MM.1S (cell line): ENCODE results near the gene FAAP100.

ENCODE experiments used
- DNase-seq: peaks from one replicate; pipeline ENCODE4 v3.0.0-alpha.2; 2015
- H2AFZ ChIP-seq: fragments of 300-600 bp; sonication (generic); 2 replicates; pipeline ENCODE4 v1.6.0; 2016; ENCODE audit warnings: antibody characterized with exemption, low read length
- H3F3A ChIP-seq: fragments of 300-600 bp; sonication (generic); 2 replicates; pipeline ENCODE4 v1.6.1; 2016; ENCODE audit warnings: mild to moderate bottlenecking, antibody characterized with exemption, low read length, moderate library complexity, mixed read lengths; ENCODE audit not compliant: insufficient read depth
- H3K27ac ChIP-seq: fragments of 300-600 bp; sonication (generic); 2 replicates; pipeline ENCODE4 v1.5.1; 2016; ENCODE audit warnings: mild to moderate bottlenecking, low read length
- H3K27me3 ChIP-seq: fragments of 300-600 bp; sonication (generic); replicated peaks from 2 replicates; pipeline ENCODE4 v1.6.0; 2016; ENCODE audit warnings: low read length; ENCODE audit not compliant: insufficient read depth
- H3K36me3 ChIP-seq: fragments of 300-600 bp; sonication (generic); replicated peaks from 2 replicates; pipeline ENCODE4 v1.6.1; 2016; ENCODE audit warnings: mild to moderate bottlenecking, low read length, mixed read lengths; ENCODE audit not compliant: insufficient read depth
- H3K4me1 ChIP-seq: fragments of 300-600 bp; sonication (generic); 2 replicates; pipeline ENCODE4 v1.6.1; 2016; ENCODE audit warnings: low read length, mixed read lengths
- H3K4me2 ChIP-seq: fragments of 300-600 bp; sonication (generic); 2 replicates; pipeline ENCODE4 v1.6.0; 2016; ENCODE audit warnings: low read depth, low read length
- H3K4me3 ChIP-seq: fragments of 300-600 bp; sonication (generic); 2 replicates; pipeline ENCODE4 v1.5.1; 2016; ENCODE audit warnings: low read length, mixed read lengths
- H3K79me2 ChIP-seq: fragments of 300-600 bp; sonication (generic); 2 replicates; pipeline ENCODE4 v1.6.1; 2016; ENCODE audit warnings: mixed run types, low read length, mixed read lengths
- H3K9ac ChIP-seq: fragments of 300-600 bp; sonication (generic); 2 replicates; pipeline ENCODE4 v1.6.1; 2016; ENCODE audit warnings: low read length, mixed read lengths
- H3K9me2 ChIP-seq: fragments of 300-600 bp; sonication (generic); replicated peaks from 2 replicates; pipeline ENCODE4 v1.6.1; 2016; ENCODE audit warnings: mild to moderate bottlenecking, low read length, mixed read lengths; ENCODE audit not compliant: insufficient read depth
- H3K9me3 ChIP-seq: fragments of 300-600 bp; sonication (generic); replicated peaks from 2 replicates; pipeline ENCODE4 v1.6.1; 2016; ENCODE audit warnings: mild to moderate bottlenecking, low read length, mixed read lengths; ENCODE audit not compliant: insufficient read depth
- H4K20me1 ChIP-seq: fragments of 300-600 bp; sonication (generic); 2 replicates; pipeline ENCODE4 v1.6.1; 2016; ENCODE audit warnings: mild to moderate bottlenecking, low read length, moderate library complexity, mixed read lengths; ENCODE audit not compliant: insufficient read depth
- EZH2 ChIP-seq: fragments of 300-600 bp; sonication (generic); optimal IDR thresholded peaks from 2 replicates; pipeline ENCODE3; 2017; ENCODE audit warnings: low read depth, mild to moderate bottlenecking, antibody characterized with exemption, low read length, mixed read lengths
- EZH2phosphoT487 ChIP-seq: fragments of 300-600 bp; sonication (generic); IDR thresholded peaks from 2 replicates; pipeline ENCODE4 v1.6.1; 2018; ENCODE audit warnings: antibody characterized with exemption, low read length
- TF ChIP-seq, protein P1 (sequence below): fragments of 300-600 bp; sonication (generic); IDR thresholded peaks from 2 replicates; pipeline ENCODE4 v1.5.1; 2016; ENCODE audit warnings: antibody characterized with exemption, low read length, mixed read lengths

Gene FAAP100

DNA sequence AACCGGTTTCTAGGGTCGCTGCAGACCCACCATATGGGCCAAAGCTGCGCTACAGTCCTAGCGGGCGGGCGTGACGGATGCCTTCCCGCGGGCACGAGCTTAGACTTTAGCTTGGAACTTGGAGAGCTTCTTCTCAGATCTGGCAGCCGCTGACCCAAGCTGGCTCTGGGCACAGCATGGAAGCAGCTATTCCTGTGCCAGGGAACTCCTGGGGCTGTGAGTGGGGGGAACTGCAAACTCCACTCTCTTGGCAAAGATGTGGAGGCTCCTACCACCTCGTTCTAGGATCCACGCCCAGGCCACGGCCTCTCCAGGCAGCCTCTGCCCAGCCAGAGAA, 8.8 kb downstream of the FAAP100 start:
- Histone ChIP-seq H3K4me3 (no peak overlapping the region), H2AFZ (no peak overlapping the region), H3K4me2 (no peak overlapping the region), H3K36me3 (no peaks in the 10 kb centered on the region), H3K79me2 (no peaks in the 10 kb centered on the region), H3K27ac (no peak overlapping the region), H3F3A (no peaks in the 10 kb centered on the region), H3K27me3 (no peaks in the 10 kb centered on the region), H4K20me1 (no peaks in the 10 kb centered on the region), H3K9me3 (no peaks in the 10 kb centered on the region), H3K9ac (no peak overlapping the region), H3K9me2 (no peaks in the 10 kb centered on the region), H3K4me1 (no peaks in the 10 kb centered on the region)
- TF ChIP-seq EZH2 (no peak), EZH2phosphoT487 (no peak)
- TF ChIP-seq, protein P1, sequence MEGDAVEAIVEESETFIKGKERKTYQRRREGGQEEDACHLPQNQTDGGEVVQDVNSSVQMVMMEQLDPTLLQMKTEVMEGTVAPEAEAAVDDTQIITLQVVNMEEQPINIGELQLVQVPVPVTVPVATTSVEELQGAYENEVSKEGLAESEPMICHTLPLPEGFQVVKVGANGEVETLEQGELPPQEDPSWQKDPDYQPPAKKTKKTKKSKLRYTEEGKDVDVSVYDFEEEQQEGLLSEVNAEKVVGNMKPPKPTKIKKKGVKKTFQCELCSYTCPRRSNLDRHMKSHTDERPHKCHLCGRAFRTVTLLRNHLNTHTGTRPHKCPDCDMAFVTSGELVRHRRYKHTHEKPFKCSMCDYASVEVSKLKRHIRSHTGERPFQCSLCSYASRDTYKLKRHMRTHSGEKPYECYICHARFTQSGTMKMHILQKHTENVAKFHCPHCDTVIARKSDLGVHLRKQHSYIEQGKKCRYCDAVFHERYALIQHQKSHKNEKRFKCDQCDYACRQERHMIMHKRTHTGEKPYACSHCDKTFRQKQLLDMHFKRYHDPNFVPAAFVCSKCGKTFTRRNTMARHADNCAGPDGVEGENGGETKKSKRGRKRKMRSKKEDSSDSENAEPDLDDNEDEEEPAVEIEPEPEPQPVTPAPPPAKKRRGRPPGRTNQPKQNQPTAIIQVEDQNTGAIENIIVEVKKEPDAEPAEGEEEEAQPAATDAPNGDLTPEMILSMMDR = no peak
- DNase-seq = no peak

DNA sequence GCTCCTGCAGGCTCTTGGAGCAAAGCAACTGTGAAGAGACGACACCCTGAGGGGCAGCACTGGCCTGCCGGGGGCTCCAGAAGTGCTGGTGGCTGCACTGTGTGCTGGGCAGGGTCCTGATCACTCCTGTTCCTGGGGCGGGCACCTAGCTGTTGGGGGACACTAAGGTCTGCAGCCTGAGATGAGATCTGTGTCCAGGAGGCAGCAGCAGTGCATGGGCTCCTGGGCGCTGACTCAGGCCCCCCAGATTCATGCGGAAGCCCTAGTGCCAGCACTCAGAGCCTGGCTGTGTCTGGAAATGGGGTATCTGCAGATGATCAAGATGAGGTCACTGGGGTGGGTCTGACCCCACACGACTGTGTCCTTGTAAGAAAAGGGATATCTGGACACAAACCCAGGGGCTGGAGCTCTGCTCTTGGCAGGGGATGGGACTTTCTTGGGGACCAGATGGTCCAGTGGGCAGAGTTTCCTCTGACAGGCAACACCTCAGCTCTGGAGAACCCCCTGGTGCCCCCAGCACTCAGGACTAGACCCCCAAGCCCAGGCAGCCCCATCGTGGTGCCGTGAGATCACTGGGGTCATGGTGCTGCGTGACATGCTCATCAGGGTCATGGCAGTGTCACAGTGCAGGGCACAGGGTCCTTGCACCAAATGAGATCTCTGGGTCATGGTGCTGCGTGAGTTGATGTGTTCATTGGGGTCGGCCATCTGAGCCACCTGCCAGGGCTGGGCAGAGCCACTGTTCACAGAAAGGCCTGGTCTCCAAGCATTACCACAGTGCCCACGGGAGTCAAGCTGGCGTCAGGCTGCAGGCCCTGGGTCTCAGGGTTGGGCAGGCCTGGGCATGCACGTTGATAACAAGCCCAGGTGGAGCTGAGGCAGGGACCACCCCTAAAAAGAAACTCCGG, 9.5 kb downstream of the FAAP100 start:
- Histone ChIP-seq H3K27me3 (no peaks in the 10 kb centered on the region), H3K4me1 (no peaks in the 10 kb centered on the region), H3K27ac (no peak overlapping the region), H4K20me1 (no peaks in the 10 kb centered on the region), H3K9me3 (no peaks in the 10 kb centered on the region), H3K79me2 (no peaks in the 10 kb centered on the region), H3K36me3 (no peaks in the 10 kb centered on the region), H3K4me2 (no peak overlapping the region), H3F3A (no peaks in the 10 kb centered on the region), H3K4me3 (no peak overlapping the region), H3K9ac (no peak overlapping the region), H3K9me2 (no peaks in the 10 kb centered on the region), H2AFZ (no peak overlapping the region)
- DNase-seq = no peak
- TF ChIP-seq EZH2phosphoT487 (no peak), EZH2 (no peak)
- TF ChIP-seq, protein P1 = no peak

DNA sequence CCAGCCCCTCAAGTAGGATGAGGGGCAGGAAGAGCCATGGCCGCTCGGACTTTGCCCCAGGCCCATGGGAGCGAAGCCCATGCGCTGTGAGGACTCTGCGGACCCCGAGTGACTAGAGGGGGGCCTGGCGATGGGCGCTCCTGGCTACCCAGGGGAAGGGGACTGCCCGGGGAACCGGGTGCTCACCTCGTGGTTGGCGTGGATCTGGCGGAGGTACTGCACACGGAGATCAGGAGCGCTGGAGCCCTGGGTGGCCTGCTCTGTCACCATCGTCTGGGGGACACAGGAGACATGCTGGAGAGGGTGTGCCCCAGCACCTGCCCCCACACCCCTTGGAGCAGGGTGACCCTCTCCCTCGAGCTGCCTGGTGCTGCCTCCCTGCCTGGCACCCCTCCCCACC, 11.0 kb downstream of the FAAP100 start:
- H3K79me2 ChIP-seq = no peaks in the 10 kb centered on the region
- H3K36me3 ChIP-seq = no peaks in the 10 kb centered on the region
- no peak overlapping the region for H2AFZ ChIP-seq
- H3K9me3 ChIP-seq = no peaks in the 10 kb centered on the region
- no peak overlapping the region for H3K4me3 ChIP-seq
- no peaks in the 10 kb centered on the region for H3K27me3 ChIP-seq
- no peak overlapping the region for H3K27ac ChIP-seq
- H3K9ac ChIP-seq = no peak overlapping the region
- H3K9me2 ChIP-seq = no peaks in the 10 kb centered on the region
- H4K20me1 ChIP-seq = no peaks in the 10 kb centered on the region
- H3F3A ChIP-seq = no peaks in the 10 kb centered on the region
- H3K4me2 ChIP-seq = no peak overlapping the region
- no peak for DNase-seq
- TF ChIP-seq EZH2phosphoT487 = no peak
- no peak for TF ChIP-seq EZH2
- TF ChIP-seq, protein P1 = no peak
- H3K4me1 ChIP-seq = no peaks in the 10 kb centered on the region
